ENCODE measurements around the gene TM7SF3.

DNA sequence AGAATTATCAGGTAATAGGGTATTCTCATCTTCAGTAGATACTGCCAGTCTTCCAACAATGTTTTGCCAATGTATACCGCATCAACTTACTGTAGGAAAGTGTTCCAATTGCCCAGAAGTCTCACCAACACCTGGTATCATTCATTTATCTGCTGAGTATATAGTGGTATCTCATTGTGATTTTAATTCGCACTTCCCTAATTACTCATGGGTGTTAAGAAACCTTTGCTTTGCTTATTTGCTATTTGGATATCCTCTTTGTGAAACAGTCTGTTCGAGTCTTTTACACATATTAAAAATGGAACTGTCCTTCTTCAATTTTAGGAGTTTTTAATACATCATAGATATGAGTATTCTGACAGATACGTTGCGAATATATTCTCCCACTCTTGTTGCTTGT is 6.1 kb downstream of the TM7SF3 start:
- TF ChIP-seq, protein P1, sequence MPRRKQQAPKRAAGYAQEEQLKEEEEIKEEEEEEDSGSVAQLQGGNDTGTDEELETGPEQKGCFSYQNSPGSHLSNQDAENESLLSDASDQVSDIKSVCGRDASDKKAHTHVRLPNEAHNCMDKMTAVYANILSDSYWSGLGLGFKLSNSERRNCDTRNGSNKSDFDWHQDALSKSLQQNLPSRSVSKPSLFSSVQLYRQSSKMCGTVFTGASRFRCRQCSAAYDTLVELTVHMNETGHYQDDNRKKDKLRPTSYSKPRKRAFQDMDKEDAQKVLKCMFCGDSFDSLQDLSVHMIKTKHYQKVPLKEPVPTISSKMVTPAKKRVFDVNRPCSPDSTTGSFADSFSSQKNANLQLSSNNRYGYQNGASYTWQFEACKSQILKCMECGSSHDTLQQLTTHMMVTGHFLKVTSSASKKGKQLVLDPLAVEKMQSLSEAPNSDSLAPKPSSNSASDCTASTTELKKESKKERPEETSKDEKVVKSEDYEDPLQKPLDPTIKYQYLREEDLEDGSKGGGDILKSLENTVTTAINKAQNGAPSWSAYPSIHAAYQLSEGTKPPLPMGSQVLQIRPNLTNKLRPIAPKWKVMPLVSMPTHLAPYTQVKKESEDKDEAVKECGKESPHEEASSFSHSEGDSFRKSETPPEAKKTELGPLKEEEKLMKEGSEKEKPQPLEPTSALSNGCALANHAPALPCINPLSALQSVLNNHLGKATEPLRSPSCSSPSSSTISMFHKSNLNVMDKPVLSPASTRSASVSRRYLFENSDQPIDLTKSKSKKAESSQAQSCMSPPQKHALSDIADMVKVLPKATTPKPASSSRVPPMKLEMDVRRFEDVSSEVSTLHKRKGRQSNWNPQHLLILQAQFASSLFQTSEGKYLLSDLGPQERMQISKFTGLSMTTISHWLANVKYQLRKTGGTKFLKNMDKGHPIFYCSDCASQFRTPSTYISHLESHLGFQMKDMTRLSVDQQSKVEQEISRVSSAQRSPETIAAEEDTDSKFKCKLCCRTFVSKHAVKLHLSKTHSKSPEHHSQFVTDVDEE (CRISPR knock-in tag; IDR thresholded peaks at IDR 0.05): no peak
- TF ChIP-seq, protein P2, sequence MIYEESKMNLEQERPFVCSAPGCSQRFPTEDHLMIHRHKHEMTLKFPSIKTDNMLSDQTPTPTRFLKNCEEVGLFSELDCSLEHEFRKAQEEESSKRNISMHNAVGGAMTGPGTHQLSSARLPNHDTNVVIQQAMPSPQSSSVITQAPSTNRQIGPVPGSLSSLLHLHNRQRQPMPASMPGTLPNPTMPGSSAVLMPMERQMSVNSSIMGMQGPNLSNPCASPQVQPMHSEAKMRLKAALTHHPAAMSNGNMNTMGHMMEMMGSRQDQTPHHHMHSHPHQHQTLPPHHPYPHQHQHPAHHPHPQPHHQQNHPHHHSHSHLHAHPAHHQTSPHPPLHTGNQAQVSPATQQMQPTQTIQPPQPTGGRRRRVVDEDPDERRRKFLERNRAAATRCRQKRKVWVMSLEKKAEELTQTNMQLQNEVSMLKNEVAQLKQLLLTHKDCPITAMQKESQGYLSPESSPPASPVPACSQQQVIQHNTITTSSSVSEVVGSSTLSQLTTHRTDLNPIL (CRISPR knock-in tag; IDR thresholded peaks at IDR 0.05; ENCODE audit: low read depth): no peak
- TF ChIP-seq SNAI2 (CRISPR knock-in tag; IDR thresholded peaks at IDR 0.05): no peak
- no peak for TF ChIP-seq PPARA (CRISPR knock-in tag; IDR thresholded peaks at IDR 0.05; ENCODE audit: borderline replicate concordance)
